Lung (tissue), 12 donors: ENCODE results near the gene TLX2. TPM values are rescaled to one million over a fixed set of nuclear protein-coding genes. Genes with fewer than 3 reads are reported as not detected.

Source experiments
- ATAC-seq: fragments of 200-7000 bp; cut with Tn5 transposase; one replicate; pipeline ENCODE4 v1.9.1; 2020; ENCODE audit warnings: moderate number of reproducible peaks; ENCODE audit not compliant: insufficient read depth, low FRiP score
- DNase-seq, 3 donors: peaks; one replicate each; pipeline ENCODE4 v3.0.0-alpha.2; 2013 to 2017
- H3K27ac ChIP-seq, 2 donors: one replicate each; pipeline ENCODE4 v1.5.1; 2013; ENCODE audit warnings: mild to moderate bottlenecking in 2 of 2, moderate library complexity in 2 of 2, control low read depth in 1 of 2, inconsistent platforms in 1 of 2, low read depth in 1 of 2, low read length in 1 of 2
- H3K27me3 ChIP-seq, 3 donors: one replicate each; pipeline ENCODE4 v1.5.1; 2013; ENCODE audit warnings: low read length in 2 of 3; ENCODE audit not compliant: control insufficient read depth in 3 of 3, insufficient read depth in 3 of 3
- H3K36me3 ChIP-seq, 4 donors: one replicate each; pipeline ENCODE4 v1.5.1; 2013; ENCODE audit warnings: low read length in 4 of 4, mild to moderate bottlenecking in 1 of 4, moderate library complexity in 1 of 4; ENCODE audit not compliant: control insufficient read depth in 4 of 4, insufficient read depth in 4 of 4
- H3K4me1 ChIP-seq, 5 donors: one replicate each; pipeline ENCODE4 v1.5.1; 2013; ENCODE audit warnings: low read length in 5 of 5, mild to moderate bottlenecking in 2 of 5, moderate library complexity in 1 of 5; ENCODE audit not compliant: control insufficient read depth in 5 of 5, insufficient read depth in 5 of 5
- H3K4me3 ChIP-seq: one replicate; pipeline ENCODE4 v1.5.1; 2013; ENCODE audit warnings: mild to moderate bottlenecking, control low read depth, moderate library complexity
- H3K9ac ChIP-seq, 2 donors: one replicate each; pipeline ENCODE4 v1.5.1; 2013; ENCODE audit warnings: low read length in 2 of 2, control low read depth in 1 of 2; ENCODE audit not compliant: insufficient read depth in 1 of 2
- H3K9me3 ChIP-seq, 4 donors: one replicate each; pipeline ENCODE4 v1.5.1; 2013; ENCODE audit warnings: low read length in 3 of 4, mild to moderate bottlenecking in 1 of 4, moderate library complexity in 1 of 4; ENCODE audit not compliant: control insufficient read depth in 4 of 4, insufficient read depth in 3 of 4
- WGBS, 2 donors: extraction: QIAGEN DNeasy Blood & Tissue Kit; methylation state at CpG; one replicate each; pipeline ENCODE4 v1.1.7; 2013; 5-methylcytosine and 5-hydroxymethylcytosine counted together
- polyA plus RNA-seq, 2 donors: library from polyadenylated mRNA; stranded (reverse); fragments of 200-250 nt; gene quantifications; one replicate each; pipeline ENCODE4 v1.2.1, GENCODE V29; 2013
- total RNA-seq, 2 donors: library from RNA; depleted of rRNA in 1 of 2; stranded (reverse); fragments of >200 nt in 1 of 2; gene quantifications; one replicate each; pipeline ENCODE4 v1.2.1, GENCODE V29; 2014 to 2021
- TF ChIP-seq, protein P1 (sequence below): IDR thresholded peaks from 2 replicates; pipeline ENCODE4 v1.5.1; 2012; ENCODE audit warnings: mild to moderate bottlenecking; ENCODE audit errors: control extremely low read depth, extremely low read depth
- donor health status: control.
- donor health status: control.
- donor health status: Bipolar disorder and iron deficiency.
- donor health status: healthy.
- donor health status: DM: yes; HTN: yes; CAD: no.

TLX2 gene
- total and polyA plus RNA-seq, 4 donors, result 0.03 TPM; not detected in 3

DNA sequence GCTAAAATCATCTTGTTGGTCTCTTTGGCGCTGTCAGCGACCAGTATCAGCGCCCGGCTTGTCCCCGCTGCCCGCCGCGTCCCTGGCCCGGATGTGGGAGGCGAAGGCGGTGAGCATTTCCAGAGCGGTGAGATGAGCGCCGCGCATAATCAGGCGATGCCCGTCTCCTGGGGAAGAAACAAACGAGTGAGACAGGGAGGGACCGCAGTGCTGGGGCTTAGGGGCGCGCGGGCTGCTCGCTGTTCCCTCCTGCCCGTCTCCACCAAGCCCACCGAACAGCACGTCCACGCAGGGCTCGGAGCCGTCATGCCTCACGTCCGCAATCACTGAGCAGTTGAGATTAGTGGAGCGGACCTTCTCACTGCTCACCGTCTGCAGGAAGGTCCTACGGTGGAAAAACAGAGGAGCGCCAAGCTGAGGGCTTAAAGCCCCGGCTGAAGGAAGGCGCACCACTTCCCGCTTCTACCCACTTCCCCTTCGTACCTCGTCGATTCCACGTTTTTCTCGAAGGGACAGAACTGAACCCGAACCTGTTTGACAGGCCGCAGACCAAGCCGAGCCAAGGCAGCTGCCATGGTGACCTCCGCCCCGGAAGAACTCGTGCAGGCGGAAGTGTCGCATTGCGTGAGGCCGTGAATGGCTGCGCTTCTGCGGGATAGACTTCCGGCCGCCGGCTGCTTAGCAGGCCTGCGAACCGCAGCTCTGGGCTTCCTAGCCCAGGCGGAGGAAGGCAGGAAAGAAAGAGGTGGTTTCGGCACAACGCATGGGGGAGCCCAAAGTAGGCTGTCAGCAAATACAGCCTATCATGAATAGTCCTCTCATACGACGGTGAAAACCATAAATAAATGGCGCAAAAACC is 41.9 kb upstream of the TLX2 start, which contains the start of gene MRPL53:
MRPL53 (minus strand) TSS at position 595 of the 859 bp plus-strand sequence; CDS start at position 575, 20 bp downstream.
- H3K27me3 ChIP-seq, result no peaks in the 10 kb centered on the region
- H3K4me1 ChIP-seq, result peaks cover 3 to 15% (median 7%) of the 10 kb centered on the region in 5 donors
- H3K9ac ChIP-seq, result peak within 1 kb of the TSS; percentile 63 to 83
- peaks cover 6 to 20% (median 9%) of the 10 kb centered on the region in 4 donors for H3K36me3 ChIP-seq
- peak; percentile 96 to 98 (median 97) for DNase-seq
- 0 to 1% methylated on average over 65 to 66 of the region's 66 CpGs for WGBS, 2 donors
- peak within 1 kb of the TSS; percentile 73 for H3K4me3 ChIP-seq
- ATAC-seq, result peak; percentile 94
- H3K9me3 ChIP-seq, result no peaks in the 10 kb centered on the region
- H3K27ac ChIP-seq, result peak within 1 kb of the TSS; percentile 88 to 95
- TF ChIP-seq, protein P1, sequence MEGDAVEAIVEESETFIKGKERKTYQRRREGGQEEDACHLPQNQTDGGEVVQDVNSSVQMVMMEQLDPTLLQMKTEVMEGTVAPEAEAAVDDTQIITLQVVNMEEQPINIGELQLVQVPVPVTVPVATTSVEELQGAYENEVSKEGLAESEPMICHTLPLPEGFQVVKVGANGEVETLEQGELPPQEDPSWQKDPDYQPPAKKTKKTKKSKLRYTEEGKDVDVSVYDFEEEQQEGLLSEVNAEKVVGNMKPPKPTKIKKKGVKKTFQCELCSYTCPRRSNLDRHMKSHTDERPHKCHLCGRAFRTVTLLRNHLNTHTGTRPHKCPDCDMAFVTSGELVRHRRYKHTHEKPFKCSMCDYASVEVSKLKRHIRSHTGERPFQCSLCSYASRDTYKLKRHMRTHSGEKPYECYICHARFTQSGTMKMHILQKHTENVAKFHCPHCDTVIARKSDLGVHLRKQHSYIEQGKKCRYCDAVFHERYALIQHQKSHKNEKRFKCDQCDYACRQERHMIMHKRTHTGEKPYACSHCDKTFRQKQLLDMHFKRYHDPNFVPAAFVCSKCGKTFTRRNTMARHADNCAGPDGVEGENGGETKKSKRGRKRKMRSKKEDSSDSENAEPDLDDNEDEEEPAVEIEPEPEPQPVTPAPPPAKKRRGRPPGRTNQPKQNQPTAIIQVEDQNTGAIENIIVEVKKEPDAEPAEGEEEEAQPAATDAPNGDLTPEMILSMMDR, result no peak

DNA sequence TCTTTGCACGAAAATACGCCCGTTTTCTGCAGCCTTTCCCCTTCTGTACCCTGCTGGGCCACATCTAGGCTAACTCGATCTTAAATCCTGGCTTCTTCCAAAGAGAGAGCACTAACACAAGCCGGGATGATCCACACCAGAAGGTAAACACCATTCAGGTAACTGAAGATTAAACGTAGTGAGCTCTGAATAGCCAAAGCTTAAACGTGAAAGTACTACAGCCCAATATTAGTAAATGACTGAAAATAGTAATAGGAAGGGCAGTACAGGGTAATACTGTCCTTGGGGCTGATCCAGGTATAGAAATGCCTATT is 41.3 kb upstream of the TLX2 start:
- 9 to 10% methylated on average over 7 of the region's 7 CpGs for WGBS, 2 donors
- Histone ChIP-seq H3K4me3 (peak overlapping the region; percentile 73), H3K36me3 (peaks cover 6 to 24% (median 10%) of the 10 kb centered on the region in 4 donors), H3K27me3 (no peaks in the 10 kb centered on the region), H3K9ac (peak overlapping the region in 1 of 2 donors; percentile 65), H3K4me1 (peaks cover 3 to 15% (median 9%) of the 10 kb centered on the region in 5 donors), H3K9me3 (no peaks in the 10 kb centered on the region), H3K27ac (peak overlapping the region; percentile 88 to 95)
- DNase-seq, result no peak
- no peak for ATAC-seq
- TF ChIP-seq, protein P1, result no peak

GRCh38 chr2:74474481-74474880 is 39.8 kb upstream of the TLX2 start:
- no peaks in the 10 kb centered on the region for H3K27me3 ChIP-seq
- DNase-seq (no peak), ATAC-seq (no peak)

More at GRCh38 chr2:74474481-74474880, 39.8 kb upstream of the TLX2 start:
- H3K9me3 ChIP-seq, result no peaks in the 10 kb centered on the region
- H3K4me1 ChIP-seq, result peaks cover 3 to 15% (median 9%) of the 10 kb centered on the region in 5 donors
- no peak overlapping the region for H3K9ac ChIP-seq
- no peak overlapping the region for H3K4me3 ChIP-seq
- H3K36me3 ChIP-seq, result peaks cover 6 to 24% (median 10%) of the 10 kb centered on the region in 4 donors
- 95 to 96% methylated on average over 6 of the region's 6 CpGs for WGBS, 2 donors
- TF ChIP-seq, protein P1, result no peak
- H3K27ac ChIP-seq, result no peak overlapping the region
